WTC11 (cell line): ENCODE data around the gene B4GALNT2.

Experiments
- ATF2 ChIP-seq: sonication (generic); formaldehyde crosslinking; IDR thresholded peaks from 2 replicates; pipeline ENCODE4 v1.8.1; 2022; ENCODE audit warnings: low read depth, missing genetic modification reagents, borderline replicate concordance
- FOXK1 ChIP-seq: sonication (generic); formaldehyde crosslinking; IDR thresholded peaks from 2 replicates; pipeline ENCODE4 v1.8.0; 2022; ENCODE audit warnings: mild to moderate bottlenecking, moderate library complexity, missing genetic modification reagents
- MAX ChIP-seq: sonication (generic); formaldehyde crosslinking; IDR thresholded peaks from 2 replicates; pipeline ENCODE4 v1.8.0; 2022; ENCODE audit warnings: mild to moderate bottlenecking, missing genetic modification reagents
- MXD4 ChIP-seq: fragments of 250-450 bp; sonication (Bioruptor Pico); IDR thresholded peaks from 2 replicates; pipeline ENCODE4 v1.8.0; 2021; ENCODE audit warnings: mild to moderate bottlenecking, moderate library complexity, borderline replicate concordance
- ZNF317 ChIP-seq: sonication (generic); formaldehyde crosslinking; IDR thresholded peaks from 2 replicates; pipeline ENCODE4 v1.8.1; 2023; ENCODE audit warnings: low read depth, mild to moderate bottlenecking, moderate library complexity, missing genetic modification reagents, borderline replicate concordance
- TF ChIP-seq, protein P1 (sequence below): fragments of 200-600 bp; IDR thresholded peaks from 2 replicates; pipeline ENCODE4 v1.8.0; 2022; ENCODE audit warnings: antibody characterized with exemption
- TF ChIP-seq, protein P2 (sequence below): sonication (generic); formaldehyde crosslinking; conservative IDR thresholded peaks from 2 replicates; pipeline ENCODE4 v1.8.1; 2022; ENCODE audit warnings: mild to moderate bottlenecking, missing genetic modification reagents
- TF ChIP-seq, protein P3 (sequence below): sonication (generic); formaldehyde crosslinking; IDR thresholded peaks from 2 replicates; pipeline ENCODE4 v1.8.0; 2022; ENCODE audit warnings: missing genetic modification reagents

DNA sequence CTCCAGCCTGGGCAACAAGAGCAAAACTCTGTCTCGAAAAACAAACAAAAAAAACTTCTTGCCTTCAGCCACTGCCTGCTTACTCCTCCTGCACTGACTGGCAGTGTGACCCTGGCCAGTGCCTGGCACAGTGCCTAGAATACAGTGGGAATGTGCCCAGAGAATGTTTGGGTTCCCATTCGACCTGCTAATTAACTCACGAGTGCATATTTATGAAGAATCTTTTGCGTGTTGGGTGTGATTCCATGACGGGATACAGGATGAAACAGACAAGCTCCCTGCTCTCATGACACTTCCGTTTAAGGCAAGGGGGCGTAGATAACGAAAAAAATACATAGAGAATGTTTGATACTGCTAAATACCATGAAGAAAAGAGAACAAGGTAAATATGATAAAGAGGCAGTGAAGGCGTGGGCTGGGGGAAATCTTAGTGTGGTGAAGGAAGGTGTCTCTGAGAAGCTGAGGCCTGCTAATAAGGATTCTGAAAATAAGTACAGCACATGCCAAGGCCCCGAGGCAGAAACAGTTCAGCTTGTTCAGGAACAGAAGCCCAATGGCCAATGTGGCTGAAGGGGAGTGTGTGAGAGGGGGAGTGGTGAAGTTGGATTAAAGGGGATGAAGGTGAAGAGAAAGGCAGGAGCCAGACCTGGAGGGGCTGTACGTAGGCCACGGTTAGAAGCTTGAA is 82.2 kb downstream of the B4GALNT2 start:
- TF ChIP-seq, protein P1, sequence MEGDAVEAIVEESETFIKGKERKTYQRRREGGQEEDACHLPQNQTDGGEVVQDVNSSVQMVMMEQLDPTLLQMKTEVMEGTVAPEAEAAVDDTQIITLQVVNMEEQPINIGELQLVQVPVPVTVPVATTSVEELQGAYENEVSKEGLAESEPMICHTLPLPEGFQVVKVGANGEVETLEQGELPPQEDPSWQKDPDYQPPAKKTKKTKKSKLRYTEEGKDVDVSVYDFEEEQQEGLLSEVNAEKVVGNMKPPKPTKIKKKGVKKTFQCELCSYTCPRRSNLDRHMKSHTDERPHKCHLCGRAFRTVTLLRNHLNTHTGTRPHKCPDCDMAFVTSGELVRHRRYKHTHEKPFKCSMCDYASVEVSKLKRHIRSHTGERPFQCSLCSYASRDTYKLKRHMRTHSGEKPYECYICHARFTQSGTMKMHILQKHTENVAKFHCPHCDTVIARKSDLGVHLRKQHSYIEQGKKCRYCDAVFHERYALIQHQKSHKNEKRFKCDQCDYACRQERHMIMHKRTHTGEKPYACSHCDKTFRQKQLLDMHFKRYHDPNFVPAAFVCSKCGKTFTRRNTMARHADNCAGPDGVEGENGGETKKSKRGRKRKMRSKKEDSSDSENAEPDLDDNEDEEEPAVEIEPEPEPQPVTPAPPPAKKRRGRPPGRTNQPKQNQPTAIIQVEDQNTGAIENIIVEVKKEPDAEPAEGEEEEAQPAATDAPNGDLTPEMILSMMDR: no peak
- TF ChIP-seq MAX (CRISPR knock-in tag): no peak
- TF ChIP-seq FOXK1 (CRISPR knock-in tag): no peak
- TF ChIP-seq MXD4: no peak
- TF ChIP-seq, protein P2, sequence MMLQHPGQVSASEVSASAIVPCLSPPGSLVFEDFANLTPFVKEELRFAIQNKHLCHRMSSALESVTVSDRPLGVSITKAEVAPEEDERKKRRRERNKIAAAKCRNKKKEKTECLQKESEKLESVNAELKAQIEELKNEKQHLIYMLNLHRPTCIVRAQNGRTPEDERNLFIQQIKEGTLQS (CRISPR knock-in tag): no peak
- no peak for TF ChIP-seq ATF2
- TF ChIP-seq, protein P3, sequence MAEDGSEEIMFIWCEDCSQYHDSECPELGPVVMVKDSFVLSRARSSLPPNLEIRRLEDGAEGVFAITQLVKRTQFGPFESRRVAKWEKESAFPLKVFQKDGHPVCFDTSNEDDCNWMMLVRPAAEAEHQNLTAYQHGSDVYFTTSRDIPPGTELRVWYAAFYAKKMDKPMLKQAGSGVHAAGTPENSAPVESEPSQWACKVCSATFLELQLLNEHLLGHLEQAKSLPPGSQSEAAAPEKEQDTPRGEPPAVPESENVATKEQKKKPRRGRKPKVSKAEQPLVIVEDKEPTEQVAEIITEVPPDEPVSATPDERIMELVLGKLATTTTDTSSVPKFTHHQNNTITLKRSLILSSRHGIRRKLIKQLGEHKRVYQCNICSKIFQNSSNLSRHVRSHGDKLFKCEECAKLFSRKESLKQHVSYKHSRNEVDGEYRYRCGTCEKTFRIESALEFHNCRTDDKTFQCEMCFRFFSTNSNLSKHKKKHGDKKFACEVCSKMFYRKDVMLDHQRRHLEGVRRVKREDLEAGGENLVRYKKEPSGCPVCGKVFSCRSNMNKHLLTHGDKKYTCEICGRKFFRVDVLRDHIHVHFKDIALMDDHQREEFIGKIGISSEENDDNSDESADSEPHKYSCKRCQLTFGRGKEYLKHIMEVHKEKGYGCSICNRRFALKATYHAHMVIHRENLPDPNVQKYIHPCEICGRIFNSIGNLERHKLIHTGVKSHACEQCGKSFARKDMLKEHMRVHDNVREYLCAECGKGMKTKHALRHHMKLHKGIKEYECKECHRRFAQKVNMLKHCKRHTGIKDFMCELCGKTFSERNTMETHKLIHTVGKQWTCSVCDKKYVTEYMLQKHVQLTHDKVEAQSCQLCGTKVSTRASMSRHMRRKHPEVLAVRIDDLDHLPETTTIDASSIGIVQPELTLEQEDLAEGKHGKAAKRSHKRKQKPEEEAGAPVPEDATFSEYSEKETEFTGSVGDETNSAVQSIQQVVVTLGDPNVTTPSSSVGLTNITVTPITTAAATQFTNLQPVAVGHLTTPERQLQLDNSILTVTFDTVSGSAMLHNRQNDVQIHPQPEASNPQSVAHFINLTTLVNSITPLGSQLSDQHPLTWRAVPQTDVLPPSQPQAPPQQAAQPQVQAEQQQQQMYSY (CRISPR knock-in tag): no peak
- TF ChIP-seq ZNF317 (CRISPR knock-in tag): no peak
